Ovary (tissue), 9 donors: Measurements from ENCODE around the gene ASIP. TPM values are rescaled to one million over a fixed set of nuclear protein-coding genes. Genes with fewer than 3 reads are reported as not detected.
"Not testable (repeated sequence)": the region's sequence is repeated elsewhere in the genome, so short reads cannot be mapped to it uniquely, and the experiment has no call there.

Source experiments
- DNase-seq, 5 donors: peaks; one replicate each; pipeline ENCODE4 v3.0.0-alpha.2; 2019 to 2020
- H3K27ac ChIP-seq, 2 donors: fragments of 200-600 bp; one replicate each; pipeline versions ENCODE4 v1.5.1 to v1.8.0; 2019 to 2022
- H3K27me3 ChIP-seq: fragments of 200-600 bp; one replicate; pipeline ENCODE4 v1.8.0; 2022
- H3K36me3 ChIP-seq: fragments of 200-600 bp; sonication (generic); one replicate; pipeline ENCODE4 v1.5.1; 2019
- H3K4me1 ChIP-seq: one replicate; pipeline ENCODE4 v1.8.1; 2013; ENCODE audit warnings: mild to moderate bottlenecking, moderate library complexity; ENCODE audit not compliant: insufficient read depth
- H3K4me3 ChIP-seq: fragments of 200-600 bp; sonication (generic); one replicate; pipeline ENCODE4 v1.5.1; 2017
- H3K9me3 ChIP-seq, 2 donors: fragments of 200-600 bp in 1 of 2; sonication (generic) in 1 of 2; one replicate each; pipeline versions ENCODE4 v1.5.1 to v1.8.1; 2013 to 2019; ENCODE audit warnings: mild to moderate bottlenecking in 1 of 2, moderate library complexity in 1 of 2
- CTCF ChIP-seq, 3 donors: fragments of 450-650 bp in 2 of 3; fragments of 200-600 bp in 1 of 3; IDR thresholded peaks; one replicate each; pipeline versions ENCODE4 v1.5.1 to v1.8.0; 2016 to 2022; ENCODE audit warnings: antibody characterized with exemption in 3 of 3, mild to moderate bottlenecking in 1 of 3
- EP300 ChIP-seq: sonication (generic); formaldehyde crosslinking; IDR thresholded peaks from one replicate; pipeline ENCODE4 v1.6.1; 2017; ENCODE audit warnings: antibody characterized with exemption
- POLR2A ChIP-seq: fragments of 450-650 bp; IDR thresholded peaks from one replicate; pipeline ENCODE4 v1.6.1; 2017; ENCODE audit warnings: antibody characterized with exemption, mild to moderate bottlenecking, moderate library complexity
- WGBS, 3 donors: extraction: QIAGEN DNeasy Blood & Tissue Kit in 1 of 3; methylation state at CpG; one replicate each; pipeline versions ENCODE4 v1.1.5 to v1.1.7; 2013 to 2017; 5-methylcytosine and 5-hydroxymethylcytosine counted together
- intact Hi-C, 4 donors: fragments of 100-400 bp; cut with DNase I; formaldehyde crosslinking; loops; one replicate each; pipeline versions ENCODE4 v1.11.0 to v1.15.1; 2022 to 2023
- polyA plus RNA-seq, 2 donors: library from polyadenylated mRNA; stranded (reverse); fragments of 200-250 nt in 1 of 2; fragments of 350-450 nt in 1 of 2; fragmentation: Illumina TruSeq in 1 of 2; extraction: RNeasy Lipid Tissue Mini Kit (QIAGEN cat#74804) in 1 of 2; gene quantifications; one replicate each; pipeline ENCODE4 v1.2.3, GENCODE V29; 2013 to 2014
- total RNA-seq, 7 donors: library from RNA; depleted of rRNA in 2 of 7; stranded (reverse); fragments of >200 nt in 2 of 7; fragmentation: NEBNext Ultra II Directional in 3 of 7; extraction: Animal tissue kit (Norgen Biotek cat#: 25700) in 3 of 7; gene quantifications; one replicate each; pipeline versions ENCODE4 v1.1.0 to v1.2.4, GENCODE V29; 2016 to 2023
- donor health status: DM: no; HTN: no; CAD: no; lungs with moderate emphysema.
- donor health status: DM: no; HTN: no; CAD: no.
- donor health status: Bipolar disorder and iron deficiency.
- donor health status: DM: yes; HTN: yes; CAD: no.
- donor health status: DM: no; HTN: no; CAD: no.
- donor health status: DM: yes; HTN: yes; CAD: no.

ASIP gene
- total and polyA plus RNA-seq, 9 donors: 0.37 to 57.1 (median 22.5) TPM

GRCh38 chr20:34222208-34222607, 19.0 kb upstream of the ASIP start:
- Histone ChIP-seq H3K4me1 (no peaks in the 10 kb centered on the region), H3K4me3 (no peak overlapping the region), H3K36me3 (no peaks in the 10 kb centered on the region), H3K27ac (no peak overlapping the region), H3K27me3 (no peaks in the 10 kb centered on the region), H3K9me3 (no peaks in the 10 kb centered on the region)
- WGBS, 3 donors: 26 to 36% (median 28%) methylated on average over 3 of the region's 3 CpGs
- intact Hi-C loops: no loop called here
- DNase-seq: peak in 1 of 5 donors; percentile 20
- no peak for TF ChIP-seq EP300
- no peak for TF ChIP-seq CTCF (IDR thresholded peaks at IDR 0.05)
- no peak for TF ChIP-seq POLR2A

DNA sequence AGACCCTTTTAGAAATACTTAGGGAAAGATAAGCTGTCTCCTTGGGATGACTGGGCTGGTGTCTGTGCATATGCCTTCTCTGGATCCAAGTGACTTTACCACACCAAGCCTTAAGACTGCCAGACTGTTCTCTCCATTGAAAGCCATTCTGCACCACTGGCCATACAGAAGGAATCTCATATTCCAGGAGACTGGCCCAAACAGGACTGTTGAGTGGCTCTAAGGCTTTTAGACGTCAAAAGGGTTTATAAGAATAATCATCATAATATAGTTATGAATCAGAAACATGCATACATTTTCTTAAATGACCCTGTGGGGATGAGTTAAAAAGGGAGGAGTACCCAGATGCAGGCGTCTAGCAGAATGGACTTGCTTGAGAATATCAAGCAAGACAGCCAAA, 17.0 kb upstream of the ASIP start:
- H3K4me3 ChIP-seq, H3K9me3 ChIP-seq, DNase-seq, H3K27ac ChIP-seq, H3K4me1 ChIP-seq, intact Hi-C loops, H3K36me3 ChIP-seq, H3K27me3 ChIP-seq: not testable (repeated sequence)
- WGBS, 3 donors: 94 to 100% (median 99%) methylated on average over 1 to 2 of the region's 2 CpGs

- Histone ChIP-seq H3K27me3 (no peaks in the 10 kb centered on the region), H3K36me3 (no peaks in the 10 kb centered on the region), H3K4me3 (no peak overlapping the region), H3K4me1 (no peaks in the 10 kb centered on the region), H3K27ac (no peak overlapping the region), H3K9me3 (no peaks in the 10 kb centered on the region)
- DNase-seq: no peak
- intact Hi-C loops: no loop called here
- TF ChIP-seq CTCF (IDR thresholded peaks at IDR 0.05): no peak
- no peak for TF ChIP-seq POLR2A
- no peak for TF ChIP-seq EP300
These were observed 9.6 kb upstream of the ASIP start for GRCh38 chr20:34231634-34232033.

DNA sequence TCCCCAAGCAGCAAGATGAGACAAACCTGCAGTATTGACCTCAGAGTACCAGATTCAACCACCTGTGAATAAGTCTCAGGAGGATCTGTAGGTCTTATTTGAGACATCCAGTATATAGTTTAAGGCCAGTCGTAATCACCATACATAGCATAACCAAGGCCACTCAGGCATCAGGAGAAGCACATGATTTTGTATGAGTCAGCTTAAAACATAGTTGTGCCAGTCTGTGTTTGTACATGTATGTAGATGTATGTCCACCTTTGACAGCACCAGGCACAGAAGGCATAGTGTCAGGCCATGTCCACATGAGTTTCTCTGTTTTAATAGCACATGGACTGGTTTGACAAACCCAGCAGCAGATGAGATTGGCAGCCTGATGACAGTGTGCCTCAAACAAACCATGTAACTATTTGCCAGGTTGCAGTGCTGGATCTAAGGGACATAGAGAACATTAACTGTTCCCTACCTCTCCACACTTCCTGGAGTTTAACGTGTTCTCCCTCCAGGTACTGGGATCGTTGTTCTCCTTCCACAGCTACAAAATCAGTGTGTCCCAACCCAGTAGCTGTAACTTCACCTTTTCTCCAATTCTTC, 8.6 kb upstream of the ASIP start:
- WGBS, 3 donors: 89 to 95% (median 94%) methylated on average over 3 of the region's 3 CpGs
- H3K27ac ChIP-seq: no peak overlapping the region
- no peaks in the 10 kb centered on the region for H3K4me1 ChIP-seq
- H3K36me3 ChIP-seq: no peaks in the 10 kb centered on the region
- intact Hi-C loops: no loop called here
- TF ChIP-seq POLR2A (no peak), EP300 (no peak), CTCF (IDR thresholded peaks at IDR 0.05) (no peak)
- no peak for DNase-seq
- H3K4me3 ChIP-seq: no peak overlapping the region
- H3K27me3 ChIP-seq: no peaks in the 10 kb centered on the region
- no peaks in the 10 kb centered on the region for H3K9me3 ChIP-seq

GRCh38 chr20:34233687-34234086, 7.5 kb upstream of the ASIP start:
- Histone ChIP-seq H3K4me3 (no peak overlapping the region), H3K9me3 (no peaks in the 10 kb centered on the region), H3K27ac (no peak overlapping the region), H3K36me3 (no peaks in the 10 kb centered on the region), H3K27me3 (no peaks in the 10 kb centered on the region), H3K4me1 (no peaks in the 10 kb centered on the region)
- intact Hi-C loops: no loop called here
- no peak for DNase-seq
- no peak for TF ChIP-seq POLR2A
- no peak for TF ChIP-seq CTCF (IDR thresholded peaks at IDR 0.05)
- TF ChIP-seq EP300: no peak
